ENCODE data around the gene SMIM1. TPM values are rescaled to one million over a fixed set of nuclear protein-coding genes. Genes with fewer than 3 reads are reported as not detected.

Gene SMIM1
- total RNA-seq, 1 experiment from 2014 or later: 5.5 TPM

DNA sequence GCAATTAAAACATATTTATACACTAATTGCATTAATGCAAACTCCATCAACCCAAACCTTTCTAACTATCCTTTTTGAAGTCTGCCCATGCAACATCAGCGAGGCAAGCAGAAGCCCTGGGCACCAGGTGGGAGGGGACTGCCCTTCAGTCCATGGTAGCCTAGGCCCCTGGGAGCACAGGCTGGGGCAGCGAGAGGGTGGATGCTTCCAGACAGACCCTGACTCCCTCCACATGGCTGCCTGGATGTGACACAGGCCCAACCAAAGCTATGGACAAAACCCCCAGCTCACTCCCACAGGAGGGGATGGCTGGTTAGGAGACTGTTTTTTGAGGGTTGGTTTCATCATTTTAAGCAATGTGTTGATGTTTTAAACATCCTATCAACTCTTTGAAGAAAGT lies 41.5 kb downstream of the SMIM1 start:
- Histone ChIP-seq H3K4me3 (replicated peaks in 1 of 2; ENCODE audit: low read depth in 1 of 2, low read length in 2 of 2) (no peak overlapping the region), H3K9ac (ENCODE audit: low read length) (no peak overlapping the region), H3K4me1 (ENCODE audit: control insufficient read depth in 1 of 2, insufficient read depth in 2 of 2, low read length in 2 of 2) (peaks cover 7 to 10% of the 10 kb centered on the region in 2 experiments; a peak in 3 of 4 replicates), H4K20me1 (ENCODE audit: insufficient read depth) (no peaks in the 10 kb centered on the region), H3K27ac (ENCODE audit: low read depth, low read length) (no peak overlapping the region), H3K9me3 (ENCODE audit: control insufficient read depth in 1 of 2, insufficient read depth in 1 of 2, low read depth in 1 of 2, low read length in 2 of 2) (no peaks in the 10 kb centered on the region), H3K4me2 (ENCODE audit: low read length) (no peak overlapping the region), H3K27me3 (ENCODE audit: insufficient read depth, low read length) (no peaks in the 10 kb centered on the region), H3K79me2 (ENCODE audit: insufficient read depth, low read length) (no peaks in the 10 kb centered on the region), H2AFZ (ENCODE audit: low read depth, low read length, poor library complexity, severe bottlenecking) (no peak overlapping the region), H3K36me3 (ENCODE audit: control insufficient read depth in 1 of 2, insufficient read depth in 2 of 2, low read length in 2 of 2) (no peaks in the 10 kb centered on the region), H3K9me2 (ENCODE audit: insufficient read depth) (no peaks in the 10 kb centered on the region)
- ChIA-PET POLR2A (no interaction called here), RAD21 (ENCODE audit: low non-redundant PET in 1 of 2, low total read pairs in 2 of 2, uncharacterized antibody in 2 of 2, unreplicated experiment in 2 of 2) (no interaction called here), CTCF (no interaction called here)
- DNase-seq (ENCODE audit: low read depth, low spot score) (no peak), ATAC-seq (no peak)
- no TSS peak for BruUV-seq (replicated peaks)
- TF ChIP-seq POLR2A (IDR thresholded peaks at IDR 0.05; ENCODE audit: borderline replicate concordance, extremely low read depth, insufficient read depth, insufficient read length) (no peak), POLR2AphosphoS5 (IDR thresholded peaks at IDR 0.05; ENCODE audit: low read depth, low read length) (no peak), RAD21 (IDR thresholded peaks at IDR 0.05; ENCODE audit: low read depth) (no peak), YY1 (IDR thresholded peaks at IDR 0.05; ENCODE audit: extremely low read depth, insufficient replicate concordance, low read depth, low read length) (no peak), TCF7L2 (IDR thresholded peaks at IDR 0.05; ENCODE audit: borderline replicate concordance, extremely low read depth, insufficient read depth, insufficient read length) (no peak), EZH2phosphoT487 (IDR thresholded peaks at IDR 0.05; ENCODE audit: borderline replicate concordance) (no peak), FOSL1 (IDR thresholded peaks at IDR 0.05; ENCODE audit: low read depth) (no peak), JUND (IDR thresholded peaks at IDR 0.05) (no peak), CEBPB (IDR thresholded peaks at IDR 0.05; ENCODE audit: low read depth) (no peak), ZNF274 (IDR thresholded peaks at IDR 0.05; ENCODE audit: low read depth, low read length) (no peak), EGR1 (IDR thresholded peaks at IDR 0.05; ENCODE audit: low read depth) (no peak), SP1 (IDR thresholded peaks at IDR 0.05; ENCODE audit: low read depth) (no peak), ELF1 (IDR thresholded peaks at IDR 0.05; ENCODE audit: borderline replicate concordance, low read depth) (no peak), SIN3A (IDR thresholded peaks at IDR 0.05; ENCODE audit: low read depth) (no peak), EZH2 (IDR thresholded peaks at IDR 0.05) (no peak), SRF (IDR thresholded peaks at IDR 0.05; ENCODE audit: low read depth) (no peak)
- TF ChIP-seq, protein P1, sequence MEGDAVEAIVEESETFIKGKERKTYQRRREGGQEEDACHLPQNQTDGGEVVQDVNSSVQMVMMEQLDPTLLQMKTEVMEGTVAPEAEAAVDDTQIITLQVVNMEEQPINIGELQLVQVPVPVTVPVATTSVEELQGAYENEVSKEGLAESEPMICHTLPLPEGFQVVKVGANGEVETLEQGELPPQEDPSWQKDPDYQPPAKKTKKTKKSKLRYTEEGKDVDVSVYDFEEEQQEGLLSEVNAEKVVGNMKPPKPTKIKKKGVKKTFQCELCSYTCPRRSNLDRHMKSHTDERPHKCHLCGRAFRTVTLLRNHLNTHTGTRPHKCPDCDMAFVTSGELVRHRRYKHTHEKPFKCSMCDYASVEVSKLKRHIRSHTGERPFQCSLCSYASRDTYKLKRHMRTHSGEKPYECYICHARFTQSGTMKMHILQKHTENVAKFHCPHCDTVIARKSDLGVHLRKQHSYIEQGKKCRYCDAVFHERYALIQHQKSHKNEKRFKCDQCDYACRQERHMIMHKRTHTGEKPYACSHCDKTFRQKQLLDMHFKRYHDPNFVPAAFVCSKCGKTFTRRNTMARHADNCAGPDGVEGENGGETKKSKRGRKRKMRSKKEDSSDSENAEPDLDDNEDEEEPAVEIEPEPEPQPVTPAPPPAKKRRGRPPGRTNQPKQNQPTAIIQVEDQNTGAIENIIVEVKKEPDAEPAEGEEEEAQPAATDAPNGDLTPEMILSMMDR (IDR thresholded peaks at IDR 0.05 in 2 of 3, conservative IDR thresholded peaks at IDR 0.05 in 1 of 3; ENCODE audit: borderline replicate concordance in 1 of 3, insufficient read depth in 1 of 3, low read depth in 2 of 3, low read length in 2 of 3): no peak
- TF ChIP-seq, protein P2, sequence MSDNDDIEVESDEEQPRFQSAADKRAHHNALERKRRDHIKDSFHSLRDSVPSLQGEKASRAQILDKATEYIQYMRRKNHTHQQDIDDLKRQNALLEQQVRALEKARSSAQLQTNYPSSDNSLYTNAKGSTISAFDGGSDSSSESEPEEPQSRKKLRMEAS (IDR thresholded peaks at IDR 0.05): no peak
- TF ChIP-seq, protein P3, sequence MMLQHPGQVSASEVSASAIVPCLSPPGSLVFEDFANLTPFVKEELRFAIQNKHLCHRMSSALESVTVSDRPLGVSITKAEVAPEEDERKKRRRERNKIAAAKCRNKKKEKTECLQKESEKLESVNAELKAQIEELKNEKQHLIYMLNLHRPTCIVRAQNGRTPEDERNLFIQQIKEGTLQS (IDR thresholded peaks at IDR 0.05): no peak
- TF ChIP-seq, protein P4, sequence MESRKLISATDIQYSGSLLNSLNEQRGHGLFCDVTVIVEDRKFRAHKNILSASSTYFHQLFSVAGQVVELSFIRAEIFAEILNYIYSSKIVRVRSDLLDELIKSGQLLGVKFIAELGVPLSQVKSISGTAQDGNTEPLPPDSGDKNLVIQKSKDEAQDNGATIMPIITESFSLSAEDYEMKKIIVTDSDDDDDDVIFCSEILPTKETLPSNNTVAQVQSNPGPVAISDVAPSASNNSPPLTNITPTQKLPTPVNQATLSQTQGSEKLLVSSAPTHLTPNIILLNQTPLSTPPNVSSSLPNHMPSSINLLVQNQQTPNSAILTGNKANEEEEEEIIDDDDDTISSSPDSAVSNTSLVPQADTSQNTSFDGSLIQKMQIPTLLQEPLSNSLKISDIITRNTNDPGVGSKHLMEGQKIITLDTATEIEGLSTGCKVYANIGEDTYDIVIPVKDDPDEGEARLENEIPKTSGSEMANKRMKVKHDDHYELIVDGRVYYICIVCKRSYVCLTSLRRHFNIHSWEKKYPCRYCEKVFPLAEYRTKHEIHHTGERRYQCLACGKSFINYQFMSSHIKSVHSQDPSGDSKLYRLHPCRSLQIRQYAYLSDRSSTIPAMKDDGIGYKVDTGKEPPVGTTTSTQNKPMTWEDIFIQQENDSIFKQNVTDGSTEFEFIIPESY (IDR thresholded peaks at IDR 0.05; ENCODE audit: extremely low read depth, insufficient replicate concordance, low read length): no peak
- intact Hi-C loops (cut with micrococcal nuclease): no loop called here
